HCT116 (cell line): ENCODE data around the gene SBK2.

Source experiments
- CTCF ChIP-seq, 3 experiments: fragments of 200-600 bp in 1 of 3; sonication (generic) in 1 of 3; IDR thresholded peaks in 2 of 3; conservative IDR thresholded peaks in 1 of 3; 2 replicates each; pipeline ENCODE4 v1.5.1; 2012 to 2017; ENCODE audit warnings: low read depth in 2 of 3, low read length in 2 of 3, antibody characterized with exemption in 1 of 3, borderline replicate concordance in 1 of 3, control low read depth in 1 of 3, mild to moderate bottlenecking in 1 of 3, mixed read lengths in 1 of 3, mixed run types in 1 of 3, moderate library complexity in 1 of 3; ENCODE audit not compliant: insufficient read depth in 1 of 3
- EZH2 ChIP-seq: fragments of 200-600 bp; sonication (generic); IDR thresholded peaks from 2 replicates; pipeline ENCODE4 v1.6.1; 2017; ENCODE audit warnings: antibody characterized with exemption, mixed run types
- FOSL1 ChIP-seq: IDR thresholded peaks from 2 replicates; pipeline ENCODE4 v1.6.1; 2012; ENCODE audit warnings: low read depth
- POLR2A ChIP-seq: IDR thresholded peaks from 2 replicates; pipeline ENCODE4 v1.7.0; 2011; ENCODE audit warnings: borderline replicate concordance; ENCODE audit not compliant: insufficient read depth, insufficient read length; ENCODE audit errors: extremely low read depth
- POLR2AphosphoS5 ChIP-seq: IDR thresholded peaks from 2 replicates; pipeline ENCODE4 v1.6.1; 2011; ENCODE audit warnings: mild to moderate bottlenecking, low read depth, low read length, moderate library complexity
- REST ChIP-seq: IDR thresholded peaks from 2 replicates; pipeline ENCODE4 v1.6.1; 2012; ENCODE audit warnings: low read depth
- SIN3A ChIP-seq: IDR thresholded peaks from 2 replicates; pipeline ENCODE4 v1.6.1; 2012; ENCODE audit warnings: low read depth
- SP1 ChIP-seq: IDR thresholded peaks from 2 replicates; pipeline ENCODE4 v1.6.1; 2012; ENCODE audit warnings: low read depth

- TF ChIP-seq CTCF (IDR thresholded peaks at IDR 0.05 in 2 of 3, conservative IDR thresholded peaks at IDR 0.05 in 1 of 3; ENCODE audit: borderline replicate concordance in 1 of 3, insufficient read depth in 1 of 3, low read depth in 2 of 3, low read length in 2 of 3): no peak
- TF ChIP-seq SP1: no peak
- no peak for TF ChIP-seq POLR2A
- TF ChIP-seq REST: no peak
- no peak for TF ChIP-seq FOSL1
- TF ChIP-seq POLR2AphosphoS5: no peak
- TF ChIP-seq SIN3A: no peak
- TF ChIP-seq EZH2: no peak
These were observed 15.3 kb upstream of the SBK2 start for GRCh38 chr19:55552206-55552605.
